Bone marrow (tissue), 2 donors: ENCODE results near the gene TTI1.
"Not testable (repeated sequence)": the region's sequence is repeated elsewhere in the genome, so short reads cannot be mapped to it uniquely, and the experiment has no call there.

Experiments
- DNase-seq, 2 donors: peaks; one replicate each; lab custom pipeline; 2025; lab: John Stamatoyannopoulos, UW

TTI1 gene

GRCh38 chr20:37968841-37969401 is 64.3 kb downstream of the TTI1 start:
- DNase-seq: no peak

GRCh38 chr20:37963483-37963882 is 69.8 kb downstream of the TTI1 start:
- DNase-seq: not testable (repeated sequence)

GRCh38 chr20:37961066-37961465 is 72.2 kb downstream of the TTI1 start:
- no peak for DNase-seq

GRCh38 chr20:37958856-37959520 is 74.3 kb downstream of the TTI1 start:
- DNase-seq: no peak

- DNase-seq: no peak
Measured at GRCh38 chr20:37956107-37956585, 77.1 kb downstream of the TTI1 start.

GRCh38 chr20:37955511-37955910 is 77.7 kb downstream of the TTI1 start:
- no peak for DNase-seq

GRCh38 chr20:37954626-37955025 is 78.6 kb downstream of the TTI1 start:
- no peak for DNase-seq

GRCh38 chr20:37954190-37954589 is 79.1 kb downstream of the TTI1 start:
- no peak for DNase-seq

GRCh38 chr20:37948956-37949355 is 84.3 kb downstream of the TTI1 start:
- no peak for DNase-seq

- DNase-seq: no peak
Measured at GRCh38 chr20:37947943-37948342, 85.3 kb downstream of the TTI1 start.

GRCh38 chr20:37946946-37947345 is 86.3 kb downstream of the TTI1 start:
- DNase-seq: no peak

- DNase-seq: no peak
Measured at GRCh38 chr20:37945091-37945547, 88.1 kb downstream of the TTI1 start.

GRCh38 chr20:37944456-37944981 is 88.7 kb downstream of the TTI1 start:
- DNase-seq: no peak

GRCh38 chr20:37943501-37944455 is 89.5 kb downstream of the TTI1 start:
- no peak for DNase-seq

GRCh38 chr20:37943033-37943432 is 90.2 kb downstream of the TTI1 start:
- DNase-seq: no peak

- DNase-seq: no peak
Measured at GRCh38 chr20:37941992-37942391, 91.3 kb downstream of the TTI1 start.

GRCh38 chr20:37941332-37941731 is 91.9 kb downstream of the TTI1 start:
- DNase-seq: no peak

GRCh38 chr20:37940858-37941257 is 92.4 kb downstream of the TTI1 start:
- DNase-seq: no peak

GRCh38 chr20:37939701-37940560 is 93.3 kb downstream of the TTI1 start:
- no peak for DNase-seq

GRCh38 chr20:37938954-37939353 is 94.3 kb downstream of the TTI1 start:
- DNase-seq: no peak

GRCh38 chr20:37938181-37938750 is 95.0 kb downstream of the TTI1 start:
- no peak for DNase-seq
